Right cardiac atrium (tissue), 5 donors: ENCODE measurements around the gene SLC16A13. TPM values are rescaled to one million over a fixed set of nuclear protein-coding genes. Genes with fewer than 3 reads are reported as not detected.
A peak's percentile ranks its signal among the peaks of the same experiment; 100 is the strongest.

Experiments used
- ATAC-seq, 2 donors: fragments of 200-7000 bp; cut with Tn5 transposase; one replicate each; pipeline versions ENCODE4 v1.8.0 to v1.9.1; 2020; ENCODE audit warnings: moderate library complexity in 2 of 2, mild to moderate bottlenecking in 1 of 2
- DNase-seq, 3 donors: peaks; one replicate each; pipeline ENCODE4 v3.0.0-alpha.2; 2020
- H3K27ac ChIP-seq: one replicate; pipeline ENCODE4 v1.5.1; 2013; ENCODE audit warnings: mild to moderate bottlenecking, low read length, control low read depth, moderate library complexity
- H3K27me3 ChIP-seq: one replicate; pipeline ENCODE4 v1.6.1; 2013; ENCODE audit not compliant: control insufficient read depth, insufficient read depth
- H3K4me1 ChIP-seq: one replicate; pipeline ENCODE4 v1.6.1; 2013; ENCODE audit warnings: low read length; ENCODE audit not compliant: control insufficient read depth, insufficient read depth
- H3K4me3 ChIP-seq: one replicate; pipeline ENCODE4 v1.5.1; 2013; ENCODE audit warnings: low read length, control low read depth
- H3K9me3 ChIP-seq: one replicate; pipeline ENCODE4 v1.6.1; 2013; ENCODE audit warnings: low read length; ENCODE audit not compliant: control insufficient read depth
- WGBS: extraction: QIAGEN DNeasy Blood & Tissue Kit; methylation state at CpG from one replicate; pipeline ENCODE4 v1.1.7; 2013; 5-methylcytosine and 5-hydroxymethylcytosine counted together
- intact Hi-C, 4 donors: fragments of 100-400 bp; cut with DNase I; formaldehyde crosslinking; loops; one replicate each; pipeline versions ENCODE4 v1.11.0 to v1.14.0; 2022 to 2023
- polyA plus RNA-seq: library from polyadenylated mRNA; stranded (reverse); fragments of 200-250 nt; gene quantifications from one replicate; pipeline ENCODE4 v1.2.3, GENCODE V29; 2013
- total RNA-seq, 4 donors: library from RNA; stranded (reverse); fragmentation: NEBNext Ultra II Directional; extraction: Animal tissue kit (Norgen Biotek cat#: 25700); gene quantifications; one replicate each; pipeline ENCODE4 v1.2.1, GENCODE V29; 2021
- donor health status: healthy with polysubstance abuse.
- donor health status: DM: no; HTN: yes; CAD: no.
- donor health status: DM: no; HTN: no; CAD: no.
- donor health status: DM: no; HTN: yes; CAD: no; lungs with severe emphysema.
- donor health status: DM: yes; HTN: yes; CAD: no.

SLC16A13 gene
- total and polyA plus RNA-seq, 5 donors, result 0.91 to 1.2 (median 1.0) TPM

GRCh38 chr17:7070712-7071111 is 34.9 kb downstream of the SLC16A13 start:
- H3K4me1 ChIP-seq, result no peaks in the 10 kb centered on the region
- intact Hi-C loops, result no loop called here
- H3K9me3 ChIP-seq, result no peaks in the 10 kb centered on the region
- 83% methylated on average over 3 of the region's 3 CpGs for WGBS
- ATAC-seq (no peak), DNase-seq (no peak)
- no peaks in the 10 kb centered on the region for H3K27me3 ChIP-seq
- H3K4me3 ChIP-seq, result no peak overlapping the region
- H3K27ac ChIP-seq, result no peak overlapping the region

- WGBS, result 84% methylated on average over 2 of the region's 2 CpGs
- DNase-seq, result no peak
- H3K27ac ChIP-seq, result no peak overlapping the region
- H3K4me3 ChIP-seq, result no peak overlapping the region
- no peaks in the 10 kb centered on the region for H3K4me1 ChIP-seq
- no peaks in the 10 kb centered on the region for H3K9me3 ChIP-seq
- no peaks in the 10 kb centered on the region for H3K27me3 ChIP-seq
- intact Hi-C loops, result no loop called here
- no peak for ATAC-seq
Measured at GRCh38 chr17:7072406-7072805, 36.6 kb downstream of the SLC16A13 start.

- Histone ChIP-seq H3K27ac (no peak overlapping the region), H3K27me3 (no peaks in the 10 kb centered on the region), H3K9me3 (no peaks in the 10 kb centered on the region), H3K4me3 (no peak overlapping the region), H3K4me1 (no peaks in the 10 kb centered on the region)
- DNase-seq, result no peak
- intact Hi-C loops, result no loop called here
- no peak for ATAC-seq
- WGBS, result 82% methylated on average over 14 of the region's 14 CpGs
Measured at GRCh38 chr17:7074931-7075330, 39.1 kb downstream of the SLC16A13 start.

GRCh38 chr17:7077911-7078546 is 42.2 kb downstream of the SLC16A13 start:
- no peaks in the 10 kb centered on the region for H3K9me3 ChIP-seq
- H3K4me1 ChIP-seq, result no peaks in the 10 kb centered on the region
- H3K4me3 ChIP-seq, result no peak overlapping the region
- WGBS, result 79% methylated on average over 7 of the region's 7 CpGs
- intact Hi-C loops, result no loop called here
- DNase-seq (no peak), ATAC-seq (no peak)
- no peak overlapping the region for H3K27ac ChIP-seq
- no peaks in the 10 kb centered on the region for H3K27me3 ChIP-seq

GRCh38 chr17:7078711-7079110 is 42.9 kb downstream of the SLC16A13 start:
- Histone ChIP-seq H3K27ac (no peak overlapping the region), H3K4me3 (no peak overlapping the region), H3K4me1 (no peaks in the 10 kb centered on the region), H3K9me3 (no peaks in the 10 kb centered on the region), H3K27me3 (no peaks in the 10 kb centered on the region)
- WGBS, result 88% methylated on average over 10 of the region's 10 CpGs
- no peak for ATAC-seq
- DNase-seq, result no peak
- intact Hi-C loops, result no loop called here

- Histone ChIP-seq H3K9me3 (no peaks in the 10 kb centered on the region), H3K4me3 (no peak within 1 kb of the TSS), H3K27ac (no peak within 1 kb of the TSS), H3K27me3 (no peaks in the 10 kb centered on the region), H3K4me1 (no peaks in the 10 kb centered on the region)
- DNase-seq (peak in 1 of 3 donors; percentile 64), ATAC-seq (peak in 1 of 2 donors; percentile 50)
- 56% methylated on average over 15 of the region's 15 CpGs for WGBS
- intact Hi-C loops, result no loop called here
Measured at GRCh38 chr17:7079581-7080455, 44.0 kb downstream of the SLC16A13 start, which contains the start of gene CLEC10A. CLEC10A (minus strand) TSS chr17:7080251; CDS start chr17:7078812, 1,439 bp downstream.

GRCh38 chr17:7080456-7081041 is 44.7 kb downstream of the SLC16A13 start:
- no peaks in the 10 kb centered on the region for H3K4me1 ChIP-seq
- no peaks in the 10 kb centered on the region for H3K9me3 ChIP-seq
- DNase-seq, result peak; percentile 72 to 84 (median 74)
- intact Hi-C loops, result no loop called here
- peak; percentile 87 to 90 for ATAC-seq
- no peaks in the 10 kb centered on the region for H3K27me3 ChIP-seq
- H3K4me3 ChIP-seq, result no peak overlapping the region
- WGBS, result 52% methylated on average over 10 of the region's 10 CpGs
- no peak overlapping the region for H3K27ac ChIP-seq

GRCh38 chr17:7081341-7082062 is 45.7 kb downstream of the SLC16A13 start:
- Histone ChIP-seq H3K27ac (no peak overlapping the region), H3K4me1 (no peaks in the 10 kb centered on the region), H3K27me3 (no peaks in the 10 kb centered on the region), H3K9me3 (no peaks in the 10 kb centered on the region), H3K4me3 (no peak overlapping the region)
- WGBS, result 85% methylated on average over 16 of the region's 16 CpGs
- intact Hi-C loops, result no loop called here
- ATAC-seq (no peak), DNase-seq (no peak)

GRCh38 chr17:7083592-7083991 is 47.8 kb downstream of the SLC16A13 start:
- no peak overlapping the region for H3K4me3 ChIP-seq
- WGBS, result 79% methylated on average over 4 of the region's 4 CpGs
- no peaks in the 10 kb centered on the region for H3K27me3 ChIP-seq
- no peak for DNase-seq
- no peak for ATAC-seq
- no peak overlapping the region for H3K27ac ChIP-seq
- no peaks in the 10 kb centered on the region for H3K9me3 ChIP-seq
- H3K4me1 ChIP-seq, result no peaks in the 10 kb centered on the region
- intact Hi-C loops, result no loop called here

GRCh38 chr17:7084088-7084487 is 48.3 kb downstream of the SLC16A13 start:
- Histone ChIP-seq H3K27me3 (no peaks in the 10 kb centered on the region), H3K9me3 (no peaks in the 10 kb centered on the region), H3K27ac (no peak overlapping the region), H3K4me1 (no peaks in the 10 kb centered on the region), H3K4me3 (no peak overlapping the region)
- 40% methylated on average over 7 of the region's 7 CpGs for WGBS
- intact Hi-C loops, result no loop called here
- ATAC-seq (no peak), DNase-seq (no peak)
